ENCODE measurements around the gene KCTD19.

GRCh38 chr16:67278773-67279295 is 47.7 kb downstream of the KCTD19 start:
- TF ChIP-seq CTCF (IDR thresholded peaks at IDR 0.05) (no peak), EZH2 (IDR thresholded peaks at IDR 0.05; ENCODE audit: borderline replicate concordance, insufficient read depth, low read depth, low read length, poor library complexity, severe bottlenecking) (no peak)

Measured in B cell (primary cell).